Measurements from ENCODE around the gene IL17A. TPM values are rescaled to one million over a fixed set of nuclear protein-coding genes. Genes with fewer than 3 reads are reported as not detected.
A peak's percentile ranks its signal among the peaks of the same experiment; 100 is the strongest.

IL17A gene
- total RNA-seq, 5 donors from 2014 or later (not counting 1 experiment from before 2014, with no cell fraction given) = not detected

DNA sequence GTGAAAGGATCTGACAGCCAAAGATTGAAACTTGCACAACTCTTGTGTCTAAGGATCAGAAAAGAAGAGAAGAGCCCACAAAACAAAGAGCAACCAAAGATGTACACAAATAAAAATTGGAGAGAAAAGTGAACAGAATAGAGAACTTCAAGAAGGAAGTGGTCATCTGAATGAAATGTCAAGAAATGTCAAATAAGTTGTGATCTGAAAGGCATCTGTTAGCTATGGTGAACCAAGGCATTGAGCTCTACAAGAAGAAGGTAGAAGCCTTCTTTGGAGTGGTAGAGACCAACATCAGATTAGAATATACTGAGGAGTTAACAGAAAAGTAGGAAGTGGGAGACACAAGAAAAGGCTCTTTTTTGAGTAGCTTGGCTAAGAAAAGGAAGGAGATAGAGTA lies 29.6 kb downstream of the IL17A start:
- H3K36me3 Mint-ChIP-seq = no peaks in the 10 kb centered on the region
- DNase-seq (no peak), ATAC-seq (replicated peaks in 1 of 4) (no peak)
- H3K9me3 Mint-ChIP-seq = no peaks in the 10 kb centered on the region
- CTCF ChIA-PET = no interaction called here
- Histone ChIP-seq H3K4me1 (ENCODE audit: control insufficient read depth in 1 of 2, extremely low read depth in 1 of 2, insufficient read depth in 2 of 2, low read length in 2 of 2) (no peaks in the 10 kb centered on the region), H3K27ac (ENCODE audit: low read length) (no peak overlapping the region), H3K27me3 (replicated peaks in 1 of 2; ENCODE audit: control insufficient read depth in 2 of 2, extremely low read depth in 1 of 2, insufficient read depth in 2 of 2, low read length in 1 of 2) (no peaks in the 10 kb centered on the region), H3K4me3 (ENCODE audit: control insufficient read depth in 1 of 2, extremely low read depth in 1 of 2, low read length in 1 of 2) (no peak overlapping the region), H3K9me3 (no peaks in the 10 kb centered on the region), H3K36me3 (ENCODE audit: control insufficient read depth in 2 of 2, extremely low read depth in 1 of 2, insufficient read depth in 1 of 2, low read length in 1 of 2) (no peaks in the 10 kb centered on the region)
- POLR2A ChIA-PET = no interaction called here
- peaks cover 9% of the 10 kb centered on the region in 2 donors for H3K27me3 Mint-ChIP-seq
- no peak overlapping the region for H3K4me3 Mint-ChIP-seq
- peaks cover 6 to 10% (median 8%) of the 10 kb centered on the region in 3 donors for H3K4me1 Mint-ChIP-seq
- no peak overlapping the region for H3K27ac Mint-ChIP-seq

DNA sequence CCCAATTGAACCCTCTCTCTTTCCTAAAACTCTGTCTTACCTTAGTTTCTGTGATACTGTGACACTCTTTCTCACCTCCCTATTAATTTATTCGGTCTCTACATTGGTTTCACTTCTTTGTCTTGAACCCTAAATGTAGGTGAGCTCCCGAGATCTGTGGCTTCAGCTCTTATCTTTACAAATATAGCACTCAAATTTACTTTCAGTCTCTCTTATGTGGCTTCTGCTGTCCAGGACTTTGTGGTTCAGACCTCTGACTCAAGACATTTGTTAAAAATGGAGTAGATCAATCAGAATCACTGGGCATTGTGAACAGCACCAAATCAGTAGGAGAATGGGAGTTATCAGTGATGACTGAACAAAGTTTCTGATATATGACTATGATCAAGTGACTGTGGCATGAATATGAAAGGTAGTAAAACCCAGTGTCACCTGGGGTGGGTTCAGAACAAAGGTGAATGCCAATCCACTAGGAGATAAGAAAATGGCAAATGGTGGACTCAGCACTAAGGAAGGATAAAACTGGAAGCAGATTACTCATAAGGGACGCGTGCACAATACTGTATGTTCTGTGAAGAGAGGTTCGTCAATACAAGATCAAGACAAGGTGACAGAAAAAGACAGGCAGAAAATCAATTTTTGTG lies 30.9 kb downstream of the IL17A start:
- CTCF ChIA-PET = no interaction called here
- Mint-ChIP-seq H3K27me3 (peaks cover 3 to 4% of the 10 kb centered on the region in 2 donors), H3K4me3 (no peak overlapping the region), H3K4me1 (peaks cover 13 to 18% (median 15%) of the 10 kb centered on the region in 3 donors), H3K36me3 (no peaks in the 10 kb centered on the region), H3K27ac (no peak overlapping the region), H3K9me3 (no peaks in the 10 kb centered on the region)
- Histone ChIP-seq H3K36me3 (ENCODE audit: control insufficient read depth in 2 of 2, extremely low read depth in 1 of 2, insufficient read depth in 1 of 2, low read length in 1 of 2) (no peaks in the 10 kb centered on the region), H3K4me3 (ENCODE audit: control insufficient read depth in 1 of 2, extremely low read depth in 1 of 2, low read length in 1 of 2) (no peak overlapping the region), H3K27ac (ENCODE audit: low read length) (no peak overlapping the region), H3K9me3 (no peaks in the 10 kb centered on the region), H3K27me3 (replicated peaks in 1 of 2; ENCODE audit: control insufficient read depth in 2 of 2, extremely low read depth in 1 of 2, insufficient read depth in 2 of 2, low read length in 1 of 2) (no peaks in the 10 kb centered on the region), H3K4me1 (ENCODE audit: control insufficient read depth in 1 of 2, extremely low read depth in 1 of 2, insufficient read depth in 2 of 2, low read length in 2 of 2) (no peaks in the 10 kb centered on the region)
- POLR2A ChIA-PET = interaction anchor here in 1 of 2 donors (0.6 kb wide), 1 partner anchor 302 kb away, joined by 7 read pairs; no protein-coding TSS in a partner anchor
- DNase-seq (no peak), ATAC-seq (replicated peaks in 1 of 4) (no peak)
- WGBS (ENCODE audit: insufficient coverage) = 100% methylated on average over 2 of the region's 5 CpGs

- 100% methylated on average over 1 of the region's 2 CpGs for WGBS (ENCODE audit: insufficient coverage)
Observed at GRCh38 chr6:52217761-52218160, 31.6 kb downstream of the IL17A start.

GRCh38 chr6:52221302-52221701 lies 35.1 kb downstream of the IL17A start:
- Mint-ChIP-seq H3K9me3 (no peaks in the 10 kb centered on the region), H3K27ac (no peak overlapping the region), H3K4me1 (peaks cover 7 to 10% (median 7%) of the 10 kb centered on the region in 3 donors), H3K4me3 (no peak overlapping the region), H3K36me3 (no peaks in the 10 kb centered on the region), H3K27me3 (peaks cover 4 to 5% of the 10 kb centered on the region in 2 donors)
- peak in 1 of 4 experiments; percentile 29 for ATAC-seq (replicated peaks in 1 of 4)
- no CpG with 5 or more reads among the region's 3 CpGs for WGBS (ENCODE audit: insufficient coverage)
- Histone ChIP-seq H3K4me3 (ENCODE audit: control insufficient read depth in 1 of 2, extremely low read depth in 1 of 2, low read length in 1 of 2) (no peak overlapping the region), H3K36me3 (ENCODE audit: control insufficient read depth in 2 of 2, extremely low read depth in 1 of 2, insufficient read depth in 1 of 2, low read length in 1 of 2) (no peaks in the 10 kb centered on the region), H3K27me3 (replicated peaks in 1 of 2; ENCODE audit: control insufficient read depth in 2 of 2, extremely low read depth in 1 of 2, insufficient read depth in 2 of 2, low read length in 1 of 2) (no peaks in the 10 kb centered on the region), H3K27ac (ENCODE audit: low read length) (no peak overlapping the region), H3K4me1 (ENCODE audit: control insufficient read depth in 1 of 2, extremely low read depth in 1 of 2, insufficient read depth in 2 of 2, low read length in 2 of 2) (no peaks in the 10 kb centered on the region), H3K9me3 (no peaks in the 10 kb centered on the region)
- CTCF ChIA-PET = interaction anchor here (0.7 kb wide), 2 partner anchors 47 to 1453 kb away, joined by 3 read pairs; no protein-coding TSS in a partner anchor
- POLR2A ChIA-PET = no interaction called here
- peak in 1 of 35 experiments; percentile 1 for DNase-seq

More at GRCh38 chr6:52217761-52218160, 31.6 kb downstream of the IL17A start:
- ATAC-seq (replicated peaks in 1 of 4) (no peak), DNase-seq (no peak)
- Mint-ChIP-seq H3K27me3 (peaks cover under 1 to 3% of the 10 kb centered on the region in 2 donors), H3K36me3 (no peaks in the 10 kb centered on the region), H3K4me1 (peaks cover 10 to 14% (median 11%) of the 10 kb centered on the region in 3 donors), H3K4me3 (no peak overlapping the region), H3K27ac (no peak overlapping the region), H3K9me3 (no peaks in the 10 kb centered on the region)
- Histone ChIP-seq H3K27ac (ENCODE audit: low read length) (no peak overlapping the region), H3K9me3 (no peaks in the 10 kb centered on the region), H3K36me3 (ENCODE audit: control insufficient read depth in 2 of 2, extremely low read depth in 1 of 2, insufficient read depth in 1 of 2, low read length in 1 of 2) (no peaks in the 10 kb centered on the region), H3K4me1 (ENCODE audit: control insufficient read depth in 1 of 2, extremely low read depth in 1 of 2, insufficient read depth in 2 of 2, low read length in 2 of 2) (no peaks in the 10 kb centered on the region), H3K4me3 (ENCODE audit: control insufficient read depth in 1 of 2, extremely low read depth in 1 of 2, low read length in 1 of 2) (no peak overlapping the region), H3K27me3 (replicated peaks in 1 of 2; ENCODE audit: control insufficient read depth in 2 of 2, extremely low read depth in 1 of 2, insufficient read depth in 2 of 2, low read length in 1 of 2) (no peaks in the 10 kb centered on the region)
- POLR2A ChIA-PET = no interaction called here
- CTCF ChIA-PET = no interaction called here

DNA sequence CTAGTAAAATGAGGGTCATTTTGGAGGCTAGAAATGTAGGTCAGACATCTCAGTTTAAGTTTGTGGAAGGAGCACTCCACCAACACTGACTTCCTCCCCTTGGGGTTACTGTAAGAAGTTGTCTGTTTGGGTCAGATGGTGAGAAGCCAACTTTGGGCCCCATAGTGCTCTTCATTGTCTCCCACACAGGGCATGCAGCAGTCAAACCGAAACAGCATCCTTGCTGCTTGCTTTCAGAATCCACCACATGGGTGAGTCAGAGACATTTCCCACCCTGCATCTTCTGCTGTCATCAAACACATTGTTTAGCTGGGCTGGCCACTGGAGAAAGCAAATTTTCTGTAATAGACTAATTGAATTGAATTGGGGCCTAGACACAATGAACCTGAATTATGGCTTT lies 41.3 kb downstream of the IL17A start:
- ChIA-PET POLR2A (no interaction called here), CTCF (no interaction called here)
- DNase-seq (no peak), ATAC-seq (replicated peaks in 1 of 4) (peak in 1 of 4 experiments; percentile 29)
- Histone ChIP-seq H3K36me3 (ENCODE audit: control insufficient read depth in 2 of 2, extremely low read depth in 1 of 2, insufficient read depth in 1 of 2, low read length in 1 of 2) (no peaks in the 10 kb centered on the region), H3K4me3 (ENCODE audit: control insufficient read depth in 1 of 2, extremely low read depth in 1 of 2, low read length in 1 of 2) (no peak overlapping the region), H3K27ac (ENCODE audit: low read length) (no peak overlapping the region), H3K27me3 (replicated peaks in 1 of 2; ENCODE audit: control insufficient read depth in 2 of 2, extremely low read depth in 1 of 2, insufficient read depth in 2 of 2, low read length in 1 of 2) (peaks cover 0 to 4% of the 10 kb centered on the region in 2 experiments), H3K4me1 (ENCODE audit: control insufficient read depth in 1 of 2, extremely low read depth in 1 of 2, insufficient read depth in 2 of 2, low read length in 2 of 2) (peaks cover 0 to 5% of the 10 kb centered on the region in 2 experiments), H3K9me3 (no peaks in the 10 kb centered on the region)
- peaks cover 4% of the 10 kb centered on the region in 2 donors for H3K27me3 Mint-ChIP-seq
- no peak overlapping the region for H3K4me3 Mint-ChIP-seq
- no peaks in the 10 kb centered on the region for H3K9me3 Mint-ChIP-seq
- no peak overlapping the region for H3K27ac Mint-ChIP-seq
- H3K36me3 Mint-ChIP-seq = no peaks in the 10 kb centered on the region
- WGBS (ENCODE audit: insufficient coverage) = 14% methylated on average over 1 of the region's 1 CpG
- H3K4me1 Mint-ChIP-seq = peaks cover 0 to 7% (median 3%) of the 10 kb centered on the region in 3 donors

GRCh38 chr6:52230685-52231084 lies 44.5 kb downstream of the IL17A start:
- H3K9me3 ChIP-seq = no peaks in the 10 kb centered on the region
- peaks cover 2% of the 10 kb centered on the region in 2 donors for H3K27me3 Mint-ChIP-seq

More at GRCh38 chr6:52230685-52231084, 44.5 kb downstream of the IL17A start:
- Histone ChIP-seq H3K27me3 (replicated peaks in 1 of 2; ENCODE audit: control insufficient read depth in 2 of 2, extremely low read depth in 1 of 2, insufficient read depth in 2 of 2, low read length in 1 of 2) (peaks cover 0 to 8% of the 10 kb centered on the region in 2 experiments), H3K4me3 (ENCODE audit: control insufficient read depth in 1 of 2, extremely low read depth in 1 of 2, low read length in 1 of 2) (no peak overlapping the region), H3K4me1 (ENCODE audit: control insufficient read depth in 1 of 2, extremely low read depth in 1 of 2, insufficient read depth in 2 of 2, low read length in 2 of 2) (peaks cover 0 to 5% of the 10 kb centered on the region in 2 experiments), H3K27ac (ENCODE audit: low read length) (no peak overlapping the region), H3K36me3 (ENCODE audit: control insufficient read depth in 2 of 2, extremely low read depth in 1 of 2, insufficient read depth in 1 of 2, low read length in 1 of 2) (no peaks in the 10 kb centered on the region)
- H3K36me3 Mint-ChIP-seq = no peaks in the 10 kb centered on the region
- ATAC-seq (replicated peaks in 1 of 4) (no peak), DNase-seq (no peak)
- H3K9me3 Mint-ChIP-seq = no peaks in the 10 kb centered on the region
- POLR2A ChIA-PET = no interaction called here
- CTCF ChIA-PET = interaction anchor here in 1 of 2 donors (0.6 to 0.9 kb wide), 2 partner anchors 32 to 167 kb away, joined by 3 read pairs; no protein-coding TSS in a partner anchor
- 100% methylated on average over 1 of the region's 1 CpG for WGBS (ENCODE audit: insufficient coverage)
- peaks cover 0 to 5% (median 3%) of the 10 kb centered on the region in 3 donors for H3K4me1 Mint-ChIP-seq
- H3K27ac Mint-ChIP-seq = no peak overlapping the region
- no peak overlapping the region for H3K4me3 Mint-ChIP-seq
